ENCODE results near the gene CYP19A1. TPM values are rescaled to one million over a fixed set of nuclear protein-coding genes. Genes with fewer than 3 reads are reported as not detected.

The CYP19A1 gene
- total RNA-seq, 1 experiment from 2014 or later = not detected

GRCh38 chr15:51190424-51191068 is 147.8 kb downstream of the CYP19A1 start:
- Histone ChIP-seq H3K9me3 (ENCODE audit: control insufficient read depth in 1 of 2, insufficient read depth in 1 of 2, low read depth in 1 of 2, low read length in 2 of 2) (no peaks in the 10 kb centered on the region), H3K4me2 (ENCODE audit: low read length) (no peak overlapping the region), H3K4me1 (ENCODE audit: control insufficient read depth in 1 of 2, insufficient read depth in 2 of 2, low read length in 2 of 2) (peaks cover 0 to 4% of the 10 kb centered on the region in 2 experiments; a peak in 3 of 4 replicates), H3K9me2 (ENCODE audit: insufficient read depth) (no peaks in the 10 kb centered on the region), H3K4me3 (replicated peaks in 1 of 2; ENCODE audit: low read depth in 1 of 2, low read length in 2 of 2) (no peak overlapping the region), H3K36me3 (ENCODE audit: control insufficient read depth in 1 of 2, insufficient read depth in 2 of 2, low read length in 2 of 2) (no peaks in the 10 kb centered on the region), H4K20me1 (ENCODE audit: insufficient read depth) (no peaks in the 10 kb centered on the region), H3K79me2 (ENCODE audit: insufficient read depth, low read length) (no peaks in the 10 kb centered on the region), H2AFZ (ENCODE audit: low read depth, low read length, poor library complexity, severe bottlenecking) (no peak overlapping the region), H3K9ac (ENCODE audit: low read length) (no peak overlapping the region), H3K27ac (ENCODE audit: low read depth, low read length) (no peak overlapping the region), H3K27me3 (ENCODE audit: insufficient read depth, low read length) (no peaks in the 10 kb centered on the region)
- CTCF ChIA-PET = interaction anchor here (1.4 to 3.9 kb wide), 2 partner anchors 27 to 28 kb away, joined by 5 to 81 read pairs; no protein-coding TSS in a partner anchor
- intact Hi-C loops (cut with micrococcal nuclease) = no loop called here
- RAD21 ChIA-PET (ENCODE audit: low non-redundant PET in 1 of 2, low total read pairs in 2 of 2, uncharacterized antibody in 2 of 2, unreplicated experiment in 2 of 2) = no interaction called here
- ATAC-seq = no peak
- no peak for DNase-seq (ENCODE audit: low read depth, low spot score)
- POLR2A ChIA-PET = no interaction called here
- TF ChIP-seq EZH2phosphoT487 (IDR thresholded peaks at IDR 0.05; ENCODE audit: borderline replicate concordance) (no peak), POLR2AphosphoS5 (IDR thresholded peaks at IDR 0.05; ENCODE audit: low read depth, low read length) (no peak), SP1 (IDR thresholded peaks at IDR 0.05; ENCODE audit: low read depth) (no peak), ZFX (IDR thresholded peaks at IDR 0.05) (no peak), ZBTB33 (IDR thresholded peaks at IDR 0.05; ENCODE audit: extremely low read depth, insufficient replicate concordance, low read length) (no peak), FOSL1 (IDR thresholded peaks at IDR 0.05; ENCODE audit: low read depth) (no peak), POLR2A (IDR thresholded peaks at IDR 0.05; ENCODE audit: borderline replicate concordance, extremely low read depth, insufficient read depth, insufficient read length) (no peak), EGR1 (IDR thresholded peaks at IDR 0.05; ENCODE audit: low read depth) (no peak), RAD21 (IDR thresholded peaks at IDR 0.05; ENCODE audit: low read depth) (no peak), ATF3 (IDR thresholded peaks at IDR 0.05) (no peak), EZH2 (IDR thresholded peaks at IDR 0.05) (no peak), YY1 (IDR thresholded peaks at IDR 0.05; ENCODE audit: extremely low read depth, insufficient replicate concordance, low read depth, low read length) (no peak), REST (IDR thresholded peaks at IDR 0.05; ENCODE audit: low read depth) (no peak), CEBPB (IDR thresholded peaks at IDR 0.05; ENCODE audit: low read depth) (no peak), CBX3 (IDR thresholded peaks at IDR 0.05; ENCODE audit: low read depth) (no peak)
- TF ChIP-seq, protein P1, sequence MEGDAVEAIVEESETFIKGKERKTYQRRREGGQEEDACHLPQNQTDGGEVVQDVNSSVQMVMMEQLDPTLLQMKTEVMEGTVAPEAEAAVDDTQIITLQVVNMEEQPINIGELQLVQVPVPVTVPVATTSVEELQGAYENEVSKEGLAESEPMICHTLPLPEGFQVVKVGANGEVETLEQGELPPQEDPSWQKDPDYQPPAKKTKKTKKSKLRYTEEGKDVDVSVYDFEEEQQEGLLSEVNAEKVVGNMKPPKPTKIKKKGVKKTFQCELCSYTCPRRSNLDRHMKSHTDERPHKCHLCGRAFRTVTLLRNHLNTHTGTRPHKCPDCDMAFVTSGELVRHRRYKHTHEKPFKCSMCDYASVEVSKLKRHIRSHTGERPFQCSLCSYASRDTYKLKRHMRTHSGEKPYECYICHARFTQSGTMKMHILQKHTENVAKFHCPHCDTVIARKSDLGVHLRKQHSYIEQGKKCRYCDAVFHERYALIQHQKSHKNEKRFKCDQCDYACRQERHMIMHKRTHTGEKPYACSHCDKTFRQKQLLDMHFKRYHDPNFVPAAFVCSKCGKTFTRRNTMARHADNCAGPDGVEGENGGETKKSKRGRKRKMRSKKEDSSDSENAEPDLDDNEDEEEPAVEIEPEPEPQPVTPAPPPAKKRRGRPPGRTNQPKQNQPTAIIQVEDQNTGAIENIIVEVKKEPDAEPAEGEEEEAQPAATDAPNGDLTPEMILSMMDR (IDR thresholded peaks at IDR 0.05 in 2 of 3, conservative IDR thresholded peaks at IDR 0.05 in 1 of 3; ENCODE audit: borderline replicate concordance in 1 of 3, insufficient read depth in 1 of 3, low read depth in 2 of 3, low read length in 2 of 3) = no peak
- TF ChIP-seq, protein P2, sequence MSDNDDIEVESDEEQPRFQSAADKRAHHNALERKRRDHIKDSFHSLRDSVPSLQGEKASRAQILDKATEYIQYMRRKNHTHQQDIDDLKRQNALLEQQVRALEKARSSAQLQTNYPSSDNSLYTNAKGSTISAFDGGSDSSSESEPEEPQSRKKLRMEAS (IDR thresholded peaks at IDR 0.05) = no peak
- BruUV-seq (replicated peaks) = no TSS peak
